LNCaP clone FGC (cell line): ENCODE data around the gene ANKRD6.

Experiments
- DNase-seq: peaks from one replicate; pipeline ENCODE4 v3.0.0-alpha.2; 2011; ENCODE audit warnings: low read depth
- H3K4me3 ChIP-seq: 2 replicates; pipeline ENCODE4 v1.5.1; 2011; ENCODE audit warnings: mild to moderate bottlenecking, low read depth, low read length, control low read depth
- CTCF ChIP-seq: IDR thresholded peaks from 2 replicates; pipeline ENCODE4 v1.5.1; 2012; ENCODE audit warnings: mild to moderate bottlenecking; ENCODE audit not compliant: control insufficient read depth, insufficient read depth; ENCODE audit errors: extremely low read depth

The ANKRD6 gene

GRCh38 chr6:89503641-89504040, 70.7 kb downstream of the ANKRD6 start:
- no peak for DNase-seq
- no peak for TF ChIP-seq CTCF
- H3K4me3 ChIP-seq, result no peak overlapping the region

GRCh38 chr6:89505847-89506246, 72.9 kb downstream of the ANKRD6 start:
- TF ChIP-seq CTCF, result no peak
- H3K4me3 ChIP-seq, result no peak overlapping the region
- DNase-seq, result no peak

GRCh38 chr6:89506716-89507617, 74.0 kb downstream of the ANKRD6 start:
- peak; percentile 71 for DNase-seq
- no peak for TF ChIP-seq CTCF
- H3K4me3 ChIP-seq, result no peak overlapping the region

GRCh38 chr6:89508755-89509563, 76.0 kb downstream of the ANKRD6 start:
- TF ChIP-seq CTCF, result no peak
- no peak overlapping the region for H3K4me3 ChIP-seq
- DNase-seq, result no peak

- TF ChIP-seq CTCF, result no peak
- peak; percentile 66 for DNase-seq
- H3K4me3 ChIP-seq, result no peak overlapping the region
Observed at GRCh38 chr6:89509777-89510281, 76.9 kb downstream of the ANKRD6 start.

GRCh38 chr6:89510393-89510792, 77.4 kb downstream of the ANKRD6 start:
- no peak for TF ChIP-seq CTCF
- no peak for DNase-seq
- no peak overlapping the region for H3K4me3 ChIP-seq
